ENCODE measurements around the gene NIPAL4. TPM values are rescaled to one million over a fixed set of nuclear protein-coding genes. Genes with fewer than 3 reads are reported as not detected.

Gene NIPAL4
- total RNA-seq, 2 donors from 2014 or later: 3.1 to 5.9 TPM

DNA sequence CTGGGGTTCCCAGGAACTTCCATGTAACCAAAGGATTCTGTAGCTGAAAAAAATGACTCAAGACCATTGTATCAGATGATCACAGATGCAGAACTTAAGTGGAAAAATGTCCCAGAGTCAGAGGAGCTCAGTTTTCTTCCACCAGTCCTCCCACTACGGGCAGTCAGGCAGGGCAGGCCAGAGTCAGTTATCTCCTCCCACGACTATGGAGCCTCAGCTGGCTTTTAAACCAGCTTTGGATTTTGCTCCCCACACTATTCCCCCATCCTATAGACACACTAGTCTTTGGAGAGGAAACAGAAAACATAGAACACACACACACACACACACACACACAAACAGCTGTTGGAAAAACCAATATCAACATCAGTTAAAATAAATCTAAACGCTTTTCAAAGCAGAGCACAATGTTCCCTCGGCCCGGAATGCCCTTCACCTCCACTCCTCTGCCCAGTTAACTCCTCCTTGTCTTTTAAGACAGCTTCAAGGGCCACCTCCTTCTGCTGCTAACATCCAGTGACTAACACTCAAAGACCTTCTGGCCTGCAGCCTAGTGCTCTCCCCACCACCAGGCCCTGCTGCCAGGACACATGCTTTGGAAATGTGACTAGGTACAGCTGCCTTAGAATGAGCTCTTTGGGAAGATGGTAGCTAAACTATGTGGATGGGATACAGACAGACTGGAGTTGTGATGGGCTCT is 56.8 kb downstream of the NIPAL4 start:
- peak overlapping the region in 1 of 2 donors; percentile 2 for H3K4me3 Mint-ChIP-seq

DNA sequence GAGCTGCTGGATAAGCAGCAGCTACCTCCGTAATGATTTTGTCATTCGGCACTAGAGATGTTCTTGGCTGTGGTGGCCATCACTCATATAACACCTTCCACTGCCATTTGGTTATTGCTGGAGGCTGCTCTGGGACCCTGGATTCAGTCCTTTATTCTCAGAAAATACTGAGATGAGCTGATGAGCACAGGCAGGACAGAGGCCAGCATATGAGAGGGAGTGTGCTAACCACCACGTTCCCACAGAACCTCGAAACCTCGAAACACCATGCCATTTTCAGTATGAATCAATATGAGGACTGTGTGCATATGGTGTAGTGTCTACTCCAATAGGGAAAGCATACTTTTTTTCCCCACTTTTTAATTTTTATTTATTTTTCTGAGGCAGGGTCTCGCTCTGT is 59.0 kb downstream of the NIPAL4 start:
- no peaks in the 10 kb centered on the region for H3K9me3 Mint-ChIP-seq
- H3K27ac Mint-ChIP-seq: no peak overlapping the region
- DNase-seq (peak in 1 of 2 donors; percentile 36), ATAC-seq (replicated peaks in 1 of 2) (peak; percentile 29 to 67)
- peaks cover 31% of the 10 kb centered on the region for H3K4me1 Mint-ChIP-seq (ENCODE audit: low read depth)
- H3K4me3 Mint-ChIP-seq: no peak overlapping the region
- peaks cover 4% of the 10 kb centered on the region in 2 donors for H3K36me3 Mint-ChIP-seq (ENCODE audit: insufficient read depth in 2 of 2)
- H3K27me3 Mint-ChIP-seq (ENCODE audit: low read depth): no peaks in the 10 kb centered on the region

More for the DNA sequence above, 56.8 kb downstream of the NIPAL4 start:
- H3K9me3 Mint-ChIP-seq: peaks cover 0 to 1% of the 10 kb centered on the region in 2 donors
- H3K36me3 Mint-ChIP-seq (ENCODE audit: insufficient read depth in 2 of 2): peaks cover 11 to 18% of the 10 kb centered on the region in 2 donors
- DNase-seq: no peak
- ATAC-seq (replicated peaks in 1 of 2): no peak
- peaks cover 31% of the 10 kb centered on the region for H3K4me1 Mint-ChIP-seq (ENCODE audit: low read depth)
- peak overlapping the region; percentile 13 for H3K27ac Mint-ChIP-seq
- H3K27me3 Mint-ChIP-seq (ENCODE audit: low read depth): no peaks in the 10 kb centered on the region

DNA sequence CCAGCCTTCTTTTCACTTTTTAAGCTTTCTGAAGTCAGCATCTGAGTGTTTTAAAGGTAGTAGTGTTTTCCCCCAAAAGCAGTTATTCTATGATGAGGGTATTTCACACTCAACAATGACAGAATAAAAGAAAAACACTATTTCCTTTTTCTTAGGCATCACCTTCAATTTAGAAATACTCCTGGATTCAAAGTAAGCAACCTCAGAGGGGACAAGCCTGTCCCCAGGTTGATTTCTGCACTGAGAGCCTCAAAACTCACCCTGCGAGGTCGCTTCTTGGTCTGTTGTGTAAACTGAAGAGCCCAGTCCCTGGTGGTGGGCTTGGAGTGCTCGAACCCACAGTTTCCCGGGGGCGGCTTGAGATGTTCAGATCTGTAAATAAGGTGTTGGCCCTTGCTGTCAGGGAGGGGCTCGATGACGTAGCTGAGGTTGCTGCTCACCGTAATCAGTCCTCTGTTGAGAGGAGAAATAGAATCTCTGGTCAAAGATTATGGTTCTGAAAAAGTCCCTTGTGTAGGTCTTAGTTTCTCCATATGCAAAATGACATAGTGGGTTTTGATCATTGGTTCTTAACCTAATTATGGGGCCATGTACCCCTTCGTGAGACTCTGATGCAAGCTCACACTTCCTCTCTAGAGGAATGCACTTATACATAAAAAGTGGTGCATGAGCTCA is 59.7 kb downstream of the NIPAL4 start:
- H3K27me3 Mint-ChIP-seq (ENCODE audit: low read depth): no peaks in the 10 kb centered on the region
- no peak for DNase-seq
- H3K27ac Mint-ChIP-seq: no peak overlapping the region
- H3K4me3 Mint-ChIP-seq: no peak overlapping the region
- peaks cover 31% of the 10 kb centered on the region for H3K4me1 Mint-ChIP-seq (ENCODE audit: low read depth)
- H3K36me3 Mint-ChIP-seq (ENCODE audit: insufficient read depth in 2 of 2): peaks cover 3% of the 10 kb centered on the region in 2 donors
- no peak for ATAC-seq (replicated peaks in 1 of 2)
- no peaks in the 10 kb centered on the region for H3K9me3 Mint-ChIP-seq

DNA sequence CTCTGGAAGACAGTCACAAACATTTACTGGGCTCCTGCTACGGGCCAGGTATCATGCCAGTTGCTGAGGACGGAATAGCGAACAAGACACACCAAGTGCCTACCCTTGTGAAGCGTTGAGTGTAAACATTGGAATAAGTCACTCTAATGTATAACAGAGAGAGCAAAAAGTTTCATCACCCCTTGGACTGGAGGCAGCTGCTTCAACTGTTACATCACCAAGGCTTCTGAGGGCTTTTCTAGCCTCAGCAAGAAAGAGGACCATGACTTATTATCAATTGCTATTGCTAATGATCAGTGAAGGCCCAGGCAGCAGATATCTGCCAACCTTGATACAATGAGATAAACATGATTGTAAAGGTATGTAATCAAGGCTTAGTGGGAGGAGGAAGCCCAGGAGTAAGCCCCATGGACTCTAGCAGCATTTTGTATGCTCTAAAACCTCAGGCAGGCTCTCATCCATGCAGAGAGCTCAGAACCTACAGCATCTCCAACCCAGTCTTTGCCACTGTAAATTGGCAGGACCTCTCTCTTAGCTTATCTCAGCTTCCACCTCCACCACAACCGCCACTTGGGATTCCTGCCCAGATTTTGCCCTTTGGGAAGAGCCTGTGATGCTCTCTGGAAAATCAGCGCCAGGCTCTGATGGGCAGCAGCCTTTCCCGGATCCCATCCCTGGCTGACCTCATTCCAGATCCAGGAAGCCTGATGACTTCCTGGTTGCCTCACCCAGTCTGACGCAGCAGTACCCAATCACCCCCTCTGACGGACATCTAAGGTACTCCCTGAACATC is 61.1 kb downstream of the NIPAL4 start:
- Mint-ChIP-seq H3K4me3 (no peak overlapping the region), H3K36me3 (ENCODE audit: insufficient read depth in 2 of 2) (peaks cover 2 to 3% of the 10 kb centered on the region in 2 donors), H3K27ac (no peak overlapping the region), H3K4me1 (ENCODE audit: low read depth) (peaks cover 25% of the 10 kb centered on the region), H3K27me3 (ENCODE audit: low read depth) (no peaks in the 10 kb centered on the region), H3K9me3 (no peaks in the 10 kb centered on the region)
- ATAC-seq (replicated peaks in 1 of 2) (no peak), DNase-seq (no peak)

DNA sequence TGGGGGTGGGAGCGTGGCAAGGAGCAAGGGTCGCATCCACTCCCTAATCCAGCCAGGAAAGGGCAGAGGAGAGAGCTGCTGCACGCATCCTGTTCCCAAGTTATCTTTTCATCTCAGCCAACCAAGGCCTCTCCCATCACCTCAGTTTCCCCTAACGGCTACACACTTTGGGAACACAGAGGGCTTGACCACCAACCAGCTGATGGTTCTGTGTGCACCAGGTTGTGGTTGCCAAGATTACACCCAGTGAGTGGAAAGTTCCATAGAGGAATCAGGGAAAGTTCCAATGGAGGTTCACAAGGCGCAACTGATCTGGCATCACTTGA is 61.7 kb downstream of the NIPAL4 start:
- Mint-ChIP-seq H3K27me3 (ENCODE audit: low read depth) (no peaks in the 10 kb centered on the region), H3K36me3 (ENCODE audit: insufficient read depth in 2 of 2) (peaks cover 2 to 3% of the 10 kb centered on the region in 2 donors), H3K27ac (no peak overlapping the region), H3K4me1 (ENCODE audit: low read depth) (peaks cover 20% of the 10 kb centered on the region), H3K9me3 (no peaks in the 10 kb centered on the region), H3K4me3 (no peak overlapping the region)
- ATAC-seq (replicated peaks in 1 of 2) (no peak), DNase-seq (no peak)

DNA sequence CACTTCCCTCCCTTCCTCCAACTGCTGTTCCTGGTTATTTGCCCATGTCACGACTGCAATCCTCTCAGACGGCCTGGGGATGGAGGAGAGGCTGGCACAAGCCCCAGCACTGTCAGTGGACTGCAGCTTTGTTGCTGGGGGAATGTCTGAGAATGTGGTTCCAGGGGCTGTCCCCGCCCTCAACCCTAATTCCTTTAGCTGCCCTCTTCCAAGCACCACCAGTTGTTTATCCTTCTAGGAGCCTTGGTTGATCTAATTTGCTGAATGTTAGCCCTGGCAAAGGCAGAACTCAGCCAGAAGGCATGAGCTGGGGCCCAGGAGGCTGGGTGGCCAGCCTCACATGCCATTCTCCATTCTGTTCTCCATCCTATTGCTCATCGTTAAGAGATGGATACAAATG is 64.0 kb downstream of the NIPAL4 start:
- no peak for DNase-seq
- Mint-ChIP-seq H3K4me1 (ENCODE audit: low read depth) (peaks cover 7% of the 10 kb centered on the region), H3K4me3 (no peak overlapping the region), H3K27ac (no peak overlapping the region), H3K9me3 (no peaks in the 10 kb centered on the region), H3K36me3 (ENCODE audit: insufficient read depth in 2 of 2) (peaks cover 1 to 4% of the 10 kb centered on the region in 2 donors), H3K27me3 (ENCODE audit: low read depth) (no peaks in the 10 kb centered on the region)
- ATAC-seq (replicated peaks in 1 of 2): no peak

Other genes with a start within 250 kb of the NIPAL4 start
- gene CYFIP2, start 194.1 kb upstream of the NIPAL4 start, total RNA-seq: 100 to 1,000 TPM; 235 to 288 TPM
- 100 to 1,000 TPM in 1 of 2 donors, 10 to 100 TPM in 1; 50.2 to 127 TPM for gene ADAM19, start 115.6 kb downstream of the NIPAL4 start, total RNA-seq
- 1 to 10 TPM in 1 of 2 donors, under 1 TPM in 1; 0.34 to 2.0 TPM for gene SOX30, start 192.2 kb downstream of the NIPAL4 start, total RNA-seq
- not detected for gene C5orf52, start 211.3 kb downstream of the NIPAL4 start, total RNA-seq

All from activated T-cell treated with anti-CD3 and anti-CD28 coated beads, Interleukin-2, amount 50 U/mL, for 72 hours (primary cell).